Measurements from ENCODE around the gene C2orf68. TPM values are rescaled to one million over a fixed set of nuclear protein-coding genes. Genes with fewer than 3 reads are reported as not detected.
A peak's percentile ranks its signal among the peaks of the same experiment; 100 is the strongest.

The C2orf68 gene
- total and polyA plus RNA-seq, 2 of the 13 experiments (the other 11 are each of a cell fraction or from before 2014, with no cell fraction given) = 47.1 to 77.4 TPM

GRCh38 chr2:85584354-85584856 is 27.5 kb downstream of the C2orf68 start, which contains the start of gene VAMP5 (continued):
- no peak; the same call in 1 of the 2 replicates for TF ChIP-seq DR1 (CRISPR knock-in tag; IDR thresholded peaks at IDR 0.05)
- TF ChIP-seq, protein P1, sequence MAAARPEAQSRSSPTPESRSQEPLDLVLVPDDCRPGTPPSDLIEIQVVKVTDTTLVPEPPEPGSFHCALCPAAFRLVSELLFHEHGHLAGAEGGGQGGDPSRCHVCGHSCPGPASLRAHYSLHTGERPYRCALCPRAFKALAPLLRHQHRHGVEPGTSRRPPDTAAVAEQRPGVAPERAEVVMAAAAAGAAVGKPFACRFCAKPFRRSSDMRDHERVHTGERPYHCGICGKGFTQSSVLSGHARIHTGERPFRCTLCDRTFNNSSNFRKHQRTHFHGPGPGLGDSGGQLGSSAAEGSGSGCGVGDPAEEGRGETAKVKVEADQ (CRISPR knock-in tag; IDR thresholded peaks at IDR 0.05; ENCODE audit: borderline replicate concordance) = no peak
- peak; percentile 57; the same call in 1 of the 2 replicates for TF ChIP-seq HMG20A (CRISPR knock-in tag; IDR thresholded peaks at IDR 0.05; ENCODE audit: borderline replicate concordance)
- TF ChIP-seq CBX5 (CRISPR knock-in tag; IDR thresholded peaks at IDR 0.05; ENCODE audit: borderline replicate concordance) = peak; percentile 36; the same call in 1 of the 2 replicates
- TF ChIP-seq, protein P2, sequence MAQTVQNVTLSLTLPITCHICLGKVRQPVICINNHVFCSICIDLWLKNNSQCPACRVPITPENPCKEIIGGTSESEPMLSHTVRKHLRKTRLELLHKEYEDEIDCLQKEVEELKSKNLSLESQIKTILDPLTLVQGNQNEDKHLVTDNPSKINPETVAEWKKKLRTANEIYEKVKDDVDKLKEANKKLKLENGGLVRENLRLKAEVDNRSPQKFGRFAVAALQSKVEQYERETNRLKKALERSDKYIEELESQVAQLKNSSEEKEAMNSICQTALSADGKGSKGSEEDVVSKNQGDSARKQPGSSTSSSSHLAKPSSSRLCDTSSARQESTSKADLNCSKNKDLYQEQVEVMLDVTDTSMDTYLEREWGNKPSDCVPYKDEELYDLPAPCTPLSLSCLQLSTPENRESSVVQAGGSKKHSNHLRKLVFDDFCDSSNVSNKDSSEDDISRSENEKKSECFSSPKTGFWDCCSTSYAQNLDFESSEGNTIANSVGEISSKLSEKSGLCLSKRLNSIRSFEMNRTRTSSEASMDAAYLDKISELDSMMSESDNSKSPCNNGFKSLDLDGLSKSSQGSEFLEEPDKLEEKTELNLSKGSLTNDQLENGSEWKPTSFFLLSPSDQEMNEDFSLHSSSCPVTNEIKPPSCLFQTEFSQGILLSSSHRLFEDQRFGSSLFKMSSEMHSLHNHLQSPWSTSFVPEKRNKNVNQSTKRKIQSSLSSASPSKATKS (CRISPR knock-in tag; IDR thresholded peaks at IDR 0.05) = no peak; the same call in 1 of the 2 replicates
- peak; percentile 75; the same call in 1 of the 2 replicates for TF ChIP-seq ETV6 (CRISPR knock-in tag; conservative IDR thresholded peaks at IDR 0.05)
- no peak for TF ChIP-seq HNF1A (IDR thresholded peaks at IDR 0.05; ENCODE audit: low read depth)
- TF ChIP-seq HNF1A (CRISPR knock-in tag; IDR thresholded peaks at IDR 0.05; ENCODE audit: borderline replicate concordance) = peak; percentile 65; the same call in 1 of the 2 replicates
- TF ChIP-seq, protein P3, sequence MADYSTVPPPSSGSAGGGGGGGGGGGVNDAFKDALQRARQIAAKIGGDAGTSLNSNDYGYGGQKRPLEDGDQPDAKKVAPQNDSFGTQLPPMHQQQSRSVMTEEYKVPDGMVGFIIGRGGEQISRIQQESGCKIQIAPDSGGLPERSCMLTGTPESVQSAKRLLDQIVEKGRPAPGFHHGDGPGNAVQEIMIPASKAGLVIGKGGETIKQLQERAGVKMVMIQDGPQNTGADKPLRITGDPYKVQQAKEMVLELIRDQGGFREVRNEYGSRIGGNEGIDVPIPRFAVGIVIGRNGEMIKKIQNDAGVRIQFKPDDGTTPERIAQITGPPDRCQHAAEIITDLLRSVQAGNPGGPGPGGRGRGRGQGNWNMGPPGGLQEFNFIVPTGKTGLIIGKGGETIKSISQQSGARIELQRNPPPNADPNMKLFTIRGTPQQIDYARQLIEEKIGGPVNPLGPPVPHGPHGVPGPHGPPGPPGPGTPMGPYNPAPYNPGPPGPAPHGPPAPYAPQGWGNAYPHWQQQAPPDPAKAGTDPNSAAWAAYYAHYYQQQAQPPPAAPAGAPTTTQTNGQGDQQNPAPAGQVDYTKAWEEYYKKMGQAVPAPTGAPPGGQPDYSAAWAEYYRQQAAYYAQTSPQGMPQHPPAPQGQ (CRISPR knock-in tag; IDR thresholded peaks at IDR 0.05; ENCODE audit: borderline replicate concordance) = peak; percentile 83; the same call in 1 of the 2 replicates
- no peak for TF ChIP-seq TBL1XR1 (IDR thresholded peaks at IDR 0.05; ENCODE audit: borderline replicate concordance, low read length, partially characterized antibody)
- TF ChIP-seq NFIB (CRISPR knock-in tag; IDR thresholded peaks at IDR 0.05; ENCODE audit: borderline replicate concordance) = no peak
- TF ChIP-seq TCF12 (IDR thresholded peaks at IDR 0.05) = no peak
- TF ChIP-seq TCF12 (CRISPR knock-in tag; IDR thresholded peaks at IDR 0.05) = 0 out of 2 replicates have a peak, but pooled peaks have one; percentile 85
- TF ChIP-seq PLSCR1 (CRISPR knock-in tag; IDR thresholded peaks at IDR 0.05; ENCODE audit: borderline replicate concordance) = no peak
- TF ChIP-seq KAT7 (CRISPR knock-in tag; IDR thresholded peaks at IDR 0.05; ENCODE audit: borderline replicate concordance) = peak; percentile 99
- no peak; the same call in 1 of the 2 replicates for TF ChIP-seq DNMT3B (CRISPR knock-in tag; conservative IDR thresholded peaks at IDR 0.05)
- no peak for TF ChIP-seq ZNF75D (CRISPR knock-in tag; IDR thresholded peaks at IDR 0.05; ENCODE audit: borderline replicate concordance)
- no peak for TF ChIP-seq PCBP2 (optimal IDR thresholded peaks at IDR 0.05; ENCODE audit: low read depth, low read length, poor library complexity, severe bottlenecking)
- peak; percentile 54 for TF ChIP-seq DRAP1 (CRISPR knock-in tag; IDR thresholded peaks at IDR 0.05)
